LNCAP (cell line): ENCODE data around the gene C7orf57.

ENCODE experiments used
- TF ChIP-seq, protein P1 (sequence below): fragments of 450-650 bp; IDR thresholded peaks from 2 replicates; pipeline ENCODE4 v1.5.1; 2017; ENCODE audit warnings: mild to moderate bottlenecking

C7orf57 gene

DNA sequence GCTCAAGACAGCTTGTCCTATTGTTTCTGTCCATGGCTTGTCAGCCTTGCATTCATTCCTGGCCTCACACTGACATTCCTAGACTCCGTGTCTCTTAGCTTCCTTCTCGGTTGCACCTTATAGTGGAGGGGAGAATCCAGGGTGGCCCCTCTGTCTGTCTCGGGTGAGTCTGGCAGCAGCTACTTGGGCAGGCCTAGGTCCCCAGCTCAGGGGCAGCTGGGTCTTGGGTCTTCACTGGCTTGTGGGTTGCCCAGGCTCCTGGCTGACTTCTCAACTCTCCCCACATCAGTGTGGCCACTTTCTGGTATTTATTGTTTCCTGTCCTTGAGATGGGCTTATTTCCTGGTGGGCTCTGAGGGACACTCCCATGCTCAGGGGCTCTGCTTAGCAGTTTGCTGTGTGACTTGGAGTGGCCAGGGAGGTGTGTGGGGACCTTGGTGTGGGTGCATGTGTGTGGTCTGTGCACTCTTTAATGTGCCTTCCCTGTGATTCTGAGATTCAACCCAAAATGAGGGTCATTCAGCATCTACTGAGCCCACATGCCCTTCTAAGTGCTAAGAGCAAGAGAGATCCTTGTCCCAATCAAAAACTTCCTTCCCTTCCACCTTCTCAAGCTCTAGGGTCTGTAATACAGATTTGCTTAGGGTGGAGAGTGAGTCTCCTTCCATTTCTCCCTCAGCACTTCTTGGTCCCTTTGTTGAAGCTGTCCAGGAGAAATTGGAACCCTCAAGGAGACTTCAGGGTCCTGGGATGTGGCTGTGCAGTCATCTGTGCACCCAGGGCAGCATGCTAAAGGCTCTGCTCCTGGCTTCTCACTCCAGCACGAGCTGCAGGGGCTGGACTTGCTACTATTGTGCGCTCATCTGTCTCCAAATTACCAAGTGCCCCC, 73.9 kb downstream of the C7orf57 start:
- TF ChIP-seq, protein P1, sequence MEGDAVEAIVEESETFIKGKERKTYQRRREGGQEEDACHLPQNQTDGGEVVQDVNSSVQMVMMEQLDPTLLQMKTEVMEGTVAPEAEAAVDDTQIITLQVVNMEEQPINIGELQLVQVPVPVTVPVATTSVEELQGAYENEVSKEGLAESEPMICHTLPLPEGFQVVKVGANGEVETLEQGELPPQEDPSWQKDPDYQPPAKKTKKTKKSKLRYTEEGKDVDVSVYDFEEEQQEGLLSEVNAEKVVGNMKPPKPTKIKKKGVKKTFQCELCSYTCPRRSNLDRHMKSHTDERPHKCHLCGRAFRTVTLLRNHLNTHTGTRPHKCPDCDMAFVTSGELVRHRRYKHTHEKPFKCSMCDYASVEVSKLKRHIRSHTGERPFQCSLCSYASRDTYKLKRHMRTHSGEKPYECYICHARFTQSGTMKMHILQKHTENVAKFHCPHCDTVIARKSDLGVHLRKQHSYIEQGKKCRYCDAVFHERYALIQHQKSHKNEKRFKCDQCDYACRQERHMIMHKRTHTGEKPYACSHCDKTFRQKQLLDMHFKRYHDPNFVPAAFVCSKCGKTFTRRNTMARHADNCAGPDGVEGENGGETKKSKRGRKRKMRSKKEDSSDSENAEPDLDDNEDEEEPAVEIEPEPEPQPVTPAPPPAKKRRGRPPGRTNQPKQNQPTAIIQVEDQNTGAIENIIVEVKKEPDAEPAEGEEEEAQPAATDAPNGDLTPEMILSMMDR = no peak

DNA sequence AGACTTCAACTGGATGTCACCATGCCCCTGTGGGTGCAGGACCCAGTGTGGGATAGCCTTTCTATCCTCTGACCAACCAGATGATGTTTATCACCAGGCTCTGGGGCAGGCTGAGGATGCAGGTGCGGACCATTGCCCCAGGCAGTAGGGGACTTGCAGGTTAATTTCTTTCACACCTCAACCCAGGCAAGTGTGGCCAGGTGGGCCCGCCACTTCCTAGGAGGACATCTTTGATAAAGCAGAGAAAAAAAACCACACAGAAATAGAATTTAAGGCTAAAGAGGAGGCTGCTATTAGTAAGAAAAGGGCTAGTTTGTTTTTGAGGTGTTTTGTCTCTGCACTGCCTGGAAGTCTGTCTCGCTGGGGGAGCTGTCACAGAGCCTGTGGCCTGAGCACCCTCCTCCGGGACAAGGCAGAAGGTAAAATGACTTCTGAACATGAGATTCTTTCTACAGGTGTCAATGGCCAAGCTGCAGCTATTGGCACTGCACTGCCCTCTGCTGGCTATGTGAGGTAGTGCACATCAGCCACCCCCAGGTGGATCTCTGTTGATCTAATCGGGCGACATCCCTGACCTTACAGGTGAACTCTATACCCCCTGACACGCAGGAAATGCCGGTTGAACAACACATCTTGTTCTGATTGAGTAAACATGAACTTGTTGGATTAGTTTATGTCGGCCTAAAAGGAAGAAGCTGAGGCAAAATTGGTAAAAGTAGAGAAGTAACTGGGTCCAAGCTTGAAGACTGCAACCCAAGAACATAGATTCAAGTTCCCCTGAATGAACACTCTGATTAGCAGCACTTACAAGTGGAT, 74.7 kb downstream of the C7orf57 start:
- TF ChIP-seq, protein P1 = peak; percentile 99

DNA sequence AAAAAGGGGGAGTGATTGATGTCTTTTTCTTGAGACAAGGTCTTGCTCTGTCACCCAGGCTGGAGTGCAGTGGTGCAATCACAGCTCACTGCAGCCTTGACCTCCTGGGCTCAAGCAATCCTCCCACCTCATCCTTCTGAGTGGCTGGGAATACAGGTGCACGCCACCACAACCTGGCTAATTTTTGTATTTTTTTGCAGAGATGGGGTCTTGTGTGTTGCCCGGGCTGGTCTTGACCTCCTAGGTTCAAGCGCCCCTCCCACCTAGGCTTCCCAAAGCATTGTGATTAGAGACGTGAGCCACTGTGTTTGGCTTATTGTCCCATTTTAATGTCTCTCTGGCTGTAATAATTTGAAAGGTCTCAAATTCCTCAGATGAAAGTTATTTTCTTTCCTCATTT, 75.5 kb downstream of the C7orf57 start:
- TF ChIP-seq, protein P1 = no peak
